GM23338 (cell line): ENCODE measurements around the gene CBLC. TPM values are rescaled to one million over a fixed set of nuclear protein-coding genes. Genes with fewer than 3 reads are reported as not detected.
A peak's percentile ranks its signal among the peaks of the same experiment; 100 is the strongest.

Experiments used
- ATAC-seq: fragments of 200-7000 bp; cut with Tn5 transposase; 3 replicates; pipeline ENCODE4 v1.9.1; 2020
- DNase-seq: peaks from one replicate; pipeline ENCODE4 v3.0.0-alpha.2; 2015; ENCODE audit warnings: low spot score
- H2AFZ ChIP-seq: fragments of 200-600 bp; sonication (generic); 2 replicates; pipeline ENCODE4 v1.8.0; 2016; ENCODE audit warnings: antibody characterized with exemption, mild to moderate bottlenecking, moderate library complexity
- H3F3A ChIP-seq: fragments of 200-600 bp; sonication (generic); replicated peaks from 2 replicates; pipeline ENCODE4 v1.8.0; 2017; ENCODE audit warnings: antibody characterized with exemption, mixed run types, low read depth
- H3K27ac ChIP-seq: fragments of 200-600 bp; sonication (generic); 2 replicates; pipeline ENCODE4 v1.6.1; 2016; ENCODE audit warnings: low read depth
- H3K27me3 ChIP-seq: fragments of 200-600 bp; sonication (generic); 2 replicates; pipeline ENCODE4 v1.8.0; 2016; ENCODE audit warnings: mild to moderate bottlenecking, mixed run types, moderate library complexity; ENCODE audit not compliant: insufficient read depth
- H3K36me3 ChIP-seq: fragments of 200-600 bp; sonication (generic); 2 replicates; pipeline ENCODE4 v1.8.0; 2016; ENCODE audit warnings: mild to moderate bottlenecking; ENCODE audit not compliant: insufficient read depth
- H3K4me1 ChIP-seq: fragments of 200-600 bp; sonication (generic); 2 replicates; pipeline ENCODE4 v1.8.0; 2016; ENCODE audit warnings: mild to moderate bottlenecking, moderate library complexity; ENCODE audit not compliant: insufficient read depth
- H3K4me2 ChIP-seq: fragments of 200-600 bp; sonication (generic); 2 replicates; pipeline ENCODE4 v1.7.1; 2017; ENCODE audit warnings: mixed run types
- H3K4me3 ChIP-seq: fragments of 200-600 bp; sonication (generic); 2 replicates; pipeline ENCODE4 v1.6.1; 2016; ENCODE audit warnings: mixed run types
- H3K79me2 ChIP-seq: fragments of 200-600 bp; sonication (generic); replicated peaks from 2 replicates; pipeline ENCODE4 v1.8.0; 2017; ENCODE audit warnings: mild to moderate bottlenecking; ENCODE audit not compliant: insufficient read depth
- H3K9me2 ChIP-seq: fragments of 200-600 bp; sonication (generic); 2 replicates; pipeline ENCODE4 v1.8.0; 2017; ENCODE audit not compliant: insufficient read depth
- H4K20me1 ChIP-seq: fragments of 200-600 bp; sonication (generic); replicated peaks from 2 replicates; pipeline ENCODE4 v1.8.0; 2017; ENCODE audit warnings: mild to moderate bottlenecking; ENCODE audit not compliant: insufficient read depth
- H3K27ac Mint-ChIP-seq: 2 replicates; pipeline ENCODE4 v1.8.0; 2020; ENCODE audit warnings: inconsistent platforms, mild to moderate bottlenecking, moderate library complexity, mixed read lengths
- H3K27me3 Mint-ChIP-seq: 3 replicates; pipeline ENCODE4 v1.8.0; 2022; ENCODE audit warnings: low read depth, mild to moderate bottlenecking, moderate library complexity, mixed read lengths, inconsistent platforms; ENCODE audit not compliant: insufficient read depth, poor library complexity
- H3K36me3 Mint-ChIP-seq: 3 replicates; pipeline ENCODE4 v1.8.0; 2021; ENCODE audit warnings: low read depth, mild to moderate bottlenecking, inconsistent platforms, moderate library complexity, mixed read lengths
- H3K4me1 Mint-ChIP-seq: 3 replicates; pipeline ENCODE4 v1.8.0; 2020; ENCODE audit warnings: mild to moderate bottlenecking, inconsistent platforms, mixed read lengths
- H3K4me3 Mint-ChIP-seq: 3 replicates; pipeline ENCODE4 v1.8.0; 2021; ENCODE audit warnings: moderate library complexity, mild to moderate bottlenecking, inconsistent platforms, mixed read lengths
- H3K9me3 Mint-ChIP-seq: 3 replicates; pipeline ENCODE4 v1.8.0; 2020; ENCODE audit warnings: moderate library complexity, mild to moderate bottlenecking, inconsistent platforms, mixed read lengths
- CREB1 ChIP-seq: fragments of 250-450 bp; sonication (Bioruptor Pico); IDR thresholded peaks from 2 replicates; pipeline ENCODE4 v1.5.0; 2020; ENCODE audit warnings: low read depth, mild to moderate bottlenecking, moderate library complexity
- EZH2 ChIP-seq: fragments of 200-600 bp; sonication (generic); IDR thresholded peaks from one replicate; pipeline ENCODE4 v1.8.0; 2017; ENCODE audit warnings: antibody characterized with exemption, mild to moderate bottlenecking, low read depth; ENCODE audit not compliant: unreplicated experiment
- EZH2phosphoT487 ChIP-seq: fragments of 200-600 bp; sonication (generic); IDR thresholded peaks from one replicate; pipeline ENCODE4 v1.8.1; 2018; ENCODE audit warnings: antibody characterized with exemption; ENCODE audit not compliant: unreplicated experiment
- JUNB ChIP-seq: IDR thresholded peaks from one replicate; pipeline ENCODE4 v1.6.1; 2016; ENCODE audit warnings: antibody characterized with exemption; ENCODE audit not compliant: unreplicated experiment
- NANOG ChIP-seq: IDR thresholded peaks from 2 replicates; pipeline ENCODE4 v1.6.1; 2016; ENCODE audit warnings: antibody characterized with exemption, borderline replicate concordance
- POLR2AphosphoS5 ChIP-seq: IDR thresholded peaks from 2 replicates; pipeline ENCODE4 v1.6.1; 2016; ENCODE audit warnings: antibody characterized with exemption, low read depth
- STAT1 ChIP-seq: IDR thresholded peaks from one replicate; pipeline ENCODE4 v1.6.1; 2016; ENCODE audit warnings: antibody characterized with exemption; ENCODE audit not compliant: unreplicated experiment
- ZNF114 ChIP-seq: fragments of 250-450 bp; sonication (Bioruptor Pico); IDR thresholded peaks from 2 replicates; pipeline ENCODE4 v1.5.0; 2020; ENCODE audit warnings: mild to moderate bottlenecking, moderate library complexity
- ZNF331 ChIP-seq: fragments of 250-450 bp; sonication (Bioruptor Pico); IDR thresholded peaks from 2 replicates; pipeline ENCODE4 v1.5.0; 2020; ENCODE audit warnings: low read depth, mild to moderate bottlenecking, moderate library complexity
- ZNF462 ChIP-seq: fragments of 250-450 bp; sonication (Bioruptor Pico); IDR thresholded peaks from 2 replicates; pipeline ENCODE4 v1.5.0; 2020; ENCODE audit warnings: mild to moderate bottlenecking, moderate library complexity
- polyA plus RNA-seq: library from polyadenylated mRNA; unstranded; fragments of >200 nt; fragmentation: Nextera tagmentation; extraction: Ambion mirVana; gene quantifications from 2 replicates; pipeline ENCODE4 v1.2.1, GENCODE V29; 2016
- total RNA-seq: library from RNA; depleted of rRNA; stranded (reverse); fragments of >200 nt; shearing (Covaris generic); gene quantifications from 2 replicates; pipeline ENCODE4 v1.2.3, GENCODE V29; 2014
- TF ChIP-seq, protein P1 (sequence below), 2 experiments: fragments of 200-600 bp in 1 of 2; sonication (generic) in 1 of 2; conservative IDR thresholded peaks; 2 replicates each; pipeline versions ENCODE4 v1.5.1 to v1.6.1; 2016 to 2017; ENCODE audit warnings: antibody characterized with exemption in 2 of 2, low read depth in 2 of 2, mild to moderate bottlenecking in 2 of 2, moderate library complexity in 1 of 2

Gene CBLC
- total and polyA plus RNA-seq, 2 experiments from 2014 or later, result 14.5 to 29.3 TPM

GRCh38 chr19:44749994-44750393 is 27.7 kb upstream of the CBLC start (continued):
- TF ChIP-seq, protein P1, sequence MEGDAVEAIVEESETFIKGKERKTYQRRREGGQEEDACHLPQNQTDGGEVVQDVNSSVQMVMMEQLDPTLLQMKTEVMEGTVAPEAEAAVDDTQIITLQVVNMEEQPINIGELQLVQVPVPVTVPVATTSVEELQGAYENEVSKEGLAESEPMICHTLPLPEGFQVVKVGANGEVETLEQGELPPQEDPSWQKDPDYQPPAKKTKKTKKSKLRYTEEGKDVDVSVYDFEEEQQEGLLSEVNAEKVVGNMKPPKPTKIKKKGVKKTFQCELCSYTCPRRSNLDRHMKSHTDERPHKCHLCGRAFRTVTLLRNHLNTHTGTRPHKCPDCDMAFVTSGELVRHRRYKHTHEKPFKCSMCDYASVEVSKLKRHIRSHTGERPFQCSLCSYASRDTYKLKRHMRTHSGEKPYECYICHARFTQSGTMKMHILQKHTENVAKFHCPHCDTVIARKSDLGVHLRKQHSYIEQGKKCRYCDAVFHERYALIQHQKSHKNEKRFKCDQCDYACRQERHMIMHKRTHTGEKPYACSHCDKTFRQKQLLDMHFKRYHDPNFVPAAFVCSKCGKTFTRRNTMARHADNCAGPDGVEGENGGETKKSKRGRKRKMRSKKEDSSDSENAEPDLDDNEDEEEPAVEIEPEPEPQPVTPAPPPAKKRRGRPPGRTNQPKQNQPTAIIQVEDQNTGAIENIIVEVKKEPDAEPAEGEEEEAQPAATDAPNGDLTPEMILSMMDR (conservative IDR thresholded peaks at IDR 0.05; ENCODE audit: low read depth in 2 of 2), result no peak
- TF ChIP-seq EZH2phosphoT487 (no peak), STAT1 (no peak), ZNF462 (CRISPR knock-in tag) (no peak), JUNB (no peak)

- peak overlapping the region; percentile 72; the same call in 2 of the 3 replicates for H3K4me3 Mint-ChIP-seq
- peaks cover 17% of the 10 kb centered on the region for H3F3A ChIP-seq
- no peak overlapping the region for H3K27ac Mint-ChIP-seq
- H3K27me3 ChIP-seq, result peaks cover 95% of the 10 kb centered on the region
- ATAC-seq (no peak), DNase-seq (no peak)
- peaks cover 27% of the 10 kb centered on the region for H3K4me1 Mint-ChIP-seq
- H3K9me2 ChIP-seq, result no peaks in the 10 kb centered on the region
- H3K4me3 ChIP-seq, result peak overlapping the region; percentile 72; the same call in 1 of the 2 replicates
- H3K36me3 Mint-ChIP-seq, result peaks cover 4% of the 10 kb centered on the region; the same call in 1 of the 3 replicates
- H3K36me3 ChIP-seq, result no peaks in the 10 kb centered on the region
- H3K27ac ChIP-seq, result no peak overlapping the region
- H4K20me1 ChIP-seq, result no peaks in the 10 kb centered on the region
- H3K4me1 ChIP-seq, result peaks cover 28% of the 10 kb centered on the region
- H3K27me3 Mint-ChIP-seq, result peaks cover 81% of the 10 kb centered on the region
- no peak overlapping the region for H2AFZ ChIP-seq
- H3K79me2 ChIP-seq, result no peaks in the 10 kb centered on the region
- no peaks in the 10 kb centered on the region; the same call in 1 of the 3 replicates for H3K9me3 Mint-ChIP-seq
- H3K4me2 ChIP-seq, result 0 out of 2 replicates have a peak overlapping the region, but pooled peaks have one; percentile 94
- no peak for TF ChIP-seq CREB1 (CRISPR knock-in tag)
- no peak for TF ChIP-seq EZH2
- TF ChIP-seq NANOG, result no peak
- TF ChIP-seq STAT1, result no peak
- TF ChIP-seq ZNF114 (CRISPR knock-in tag), result no peak
- no peak for TF ChIP-seq ZNF331
- TF ChIP-seq, protein P1 (conservative IDR thresholded peaks at IDR 0.05; ENCODE audit: low read depth in 2 of 2), result no peak
- no peak for TF ChIP-seq POLR2AphosphoS5
- TF ChIP-seq EZH2phosphoT487, result no peak
These were observed 25.4 kb upstream of the CBLC start for GRCh38 chr19:44752123-44752815.
